NCI-H2196 (cell line): ENCODE measurements around the gene PTH1R.

ENCODE experiments used
- DNase-seq: peaks from one replicate; lab custom pipeline; 2025; ENCODE audit not compliant: unreplicated experiment; lab: John Stamatoyannopoulos, UW

The PTH1R gene

DNA sequence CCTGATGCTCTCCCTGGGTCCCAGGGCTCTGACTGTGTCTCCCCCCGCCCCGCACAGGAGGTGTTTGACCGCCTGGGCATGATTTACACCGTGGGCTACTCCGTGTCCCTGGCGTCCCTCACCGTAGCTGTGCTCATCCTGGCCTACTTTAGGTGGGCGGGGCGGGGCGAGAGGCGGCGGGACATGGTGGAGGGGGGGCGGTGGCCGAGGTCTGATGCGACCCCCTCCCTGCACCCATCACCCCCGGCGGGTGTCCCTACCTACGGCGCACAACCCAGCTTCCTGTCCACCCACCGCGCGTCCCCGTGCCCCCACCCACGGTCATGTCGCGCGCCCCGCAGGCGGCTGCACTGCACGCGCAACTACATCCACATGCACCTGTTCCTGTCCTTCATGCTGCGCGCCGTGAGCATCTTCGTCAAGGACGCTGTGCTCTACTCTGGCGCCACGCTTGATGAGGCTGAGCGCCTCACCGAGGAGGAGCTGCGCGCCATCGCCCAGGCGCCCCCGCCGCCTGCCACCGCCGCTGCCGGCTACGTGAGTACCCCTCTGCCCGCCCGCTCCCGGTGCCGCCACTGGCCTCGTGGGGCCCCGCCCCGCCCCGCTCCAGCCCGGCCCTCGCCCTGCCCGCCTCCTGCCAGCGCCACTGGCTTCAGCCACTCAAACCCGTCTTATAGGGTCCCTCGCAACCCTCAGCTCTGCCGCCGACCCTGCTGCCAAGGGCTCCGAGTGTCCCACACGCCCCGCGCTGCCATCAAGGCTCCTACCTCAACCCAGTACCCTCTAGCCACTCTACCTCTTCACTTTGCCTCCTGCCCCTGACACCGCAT is 21.0 kb downstream of the PTH1R start:
- DNase-seq: no peak

DNA sequence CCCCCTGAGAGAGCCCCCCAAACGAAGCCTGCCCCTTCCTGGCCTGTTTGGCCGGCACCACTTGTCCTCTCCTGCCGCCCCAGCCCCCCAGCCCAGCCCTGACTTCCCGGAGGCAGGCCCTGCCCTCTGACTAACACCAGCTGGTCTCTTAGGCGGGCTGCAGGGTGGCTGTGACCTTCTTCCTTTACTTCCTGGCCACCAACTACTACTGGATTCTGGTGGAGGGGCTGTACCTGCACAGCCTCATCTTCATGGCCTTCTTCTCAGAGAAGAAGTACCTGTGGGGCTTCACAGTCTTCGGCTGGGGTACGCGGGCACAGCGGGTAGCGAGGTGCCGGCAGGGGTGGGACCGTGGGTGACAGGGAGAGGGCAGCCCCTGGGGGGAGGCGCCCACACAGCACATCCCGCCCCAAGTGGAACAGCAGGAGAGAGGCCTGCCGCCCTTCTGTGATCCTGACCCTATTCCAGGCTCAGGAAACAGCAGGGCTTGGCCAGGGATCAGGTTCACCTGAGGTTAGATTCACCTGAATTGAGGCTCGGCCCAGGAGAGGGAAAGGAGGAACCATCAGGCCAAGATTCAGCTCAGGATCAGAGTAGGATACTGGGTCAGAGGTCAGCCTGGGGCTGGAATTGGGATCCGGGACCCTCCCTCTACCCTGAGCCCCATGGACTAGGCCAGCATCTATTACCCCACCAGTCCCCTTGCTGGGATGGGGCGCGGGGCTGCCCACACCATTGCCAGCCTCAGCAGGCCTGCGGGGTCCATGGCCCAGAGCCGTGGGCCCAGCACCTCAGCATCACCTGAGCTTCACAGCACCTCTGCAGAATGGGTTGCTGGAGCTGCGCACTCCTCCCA is 21.9 kb downstream of the PTH1R start:
- DNase-seq: no peak

GRCh38 chr3:46900007-46900292 is 22.4 kb downstream of the PTH1R start:
- peak; percentile 48 for DNase-seq

- DNase-seq: no peak
Measured at GRCh38 chr3:46900356-46900755, 22.8 kb downstream of the PTH1R start.

- DNase-seq: no peak
Measured at GRCh38 chr3:46901061-46901460, 23.5 kb downstream of the PTH1R start.

- no peak for DNase-seq
Measured at GRCh38 chr3:46901591-46902187, 24.2 kb downstream of the PTH1R start.

DNA sequence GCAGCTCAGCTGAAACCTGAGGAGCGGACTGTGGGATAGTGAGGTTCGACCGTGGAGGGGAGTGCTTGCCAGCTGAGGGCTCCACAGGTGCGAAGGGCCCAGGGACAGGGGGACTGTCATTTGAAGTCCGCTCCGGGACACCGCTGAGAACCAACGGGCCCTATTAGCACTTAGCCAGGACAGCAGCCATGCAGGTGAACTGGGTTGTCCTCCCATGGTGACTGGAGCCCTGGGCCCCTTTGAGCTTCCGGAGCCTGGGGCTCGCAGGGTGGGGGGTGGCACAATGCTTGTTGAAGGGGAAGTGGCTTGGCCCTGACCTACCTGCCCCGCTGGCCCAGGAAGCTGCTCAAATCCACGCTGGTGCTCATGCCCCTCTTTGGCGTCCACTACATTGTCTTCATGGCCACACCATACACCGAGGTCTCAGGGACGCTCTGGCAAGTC is 24.7 kb downstream of the PTH1R start:
- no peak for DNase-seq

DNA sequence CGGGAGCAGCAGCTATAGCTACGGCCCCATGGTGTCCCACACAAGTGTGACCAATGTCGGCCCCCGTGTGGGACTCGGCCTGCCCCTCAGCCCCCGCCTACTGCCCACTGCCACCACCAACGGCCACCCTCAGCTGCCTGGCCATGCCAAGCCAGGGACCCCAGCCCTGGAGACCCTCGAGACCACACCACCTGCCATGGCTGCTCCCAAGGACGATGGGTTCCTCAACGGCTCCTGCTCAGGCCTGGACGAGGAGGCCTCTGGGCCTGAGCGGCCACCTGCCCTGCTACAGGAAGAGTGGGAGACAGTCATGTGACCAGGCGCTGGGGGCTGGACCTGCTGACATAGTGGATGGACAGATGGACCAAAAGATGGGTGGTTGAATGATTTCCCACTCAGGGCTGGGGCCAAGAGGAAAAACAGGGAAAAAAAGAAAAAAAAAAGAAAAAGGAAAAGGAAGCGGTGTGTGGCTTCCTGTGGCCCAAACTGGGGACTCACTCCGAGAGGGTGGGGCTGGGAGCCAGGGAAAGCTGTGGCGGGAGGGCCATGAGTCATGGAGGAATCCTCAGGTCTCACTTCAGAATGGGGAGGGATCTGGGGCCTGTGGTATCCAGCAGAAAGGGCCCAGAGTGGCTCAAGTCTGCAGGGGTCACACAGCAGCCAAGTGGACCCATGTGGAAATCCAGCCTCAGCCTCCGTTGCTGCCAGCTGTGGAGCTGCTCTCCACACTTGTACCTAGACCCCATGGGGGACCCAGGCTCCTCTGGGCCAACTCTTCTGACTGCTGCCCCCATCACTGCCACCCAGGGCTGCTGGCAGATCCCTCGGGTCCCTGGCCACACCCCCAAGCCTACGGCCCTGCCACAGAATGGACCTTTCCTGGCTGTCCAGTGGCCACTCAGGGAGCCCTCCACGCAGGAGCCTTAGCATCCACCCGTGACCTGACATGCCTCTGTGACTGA is 26.1 kb downstream of the PTH1R start:
- DNase-seq: no peak

- no peak for DNase-seq
Measured at GRCh38 chr3:46904303-46905212, 27.0 kb downstream of the PTH1R start.

GRCh38 chr3:46905213-46905560 is 27.7 kb downstream of the PTH1R start:
- no peak for DNase-seq

- DNase-seq: no peak
Measured at GRCh38 chr3:46905661-46906451, 28.3 kb downstream of the PTH1R start.

DNA sequence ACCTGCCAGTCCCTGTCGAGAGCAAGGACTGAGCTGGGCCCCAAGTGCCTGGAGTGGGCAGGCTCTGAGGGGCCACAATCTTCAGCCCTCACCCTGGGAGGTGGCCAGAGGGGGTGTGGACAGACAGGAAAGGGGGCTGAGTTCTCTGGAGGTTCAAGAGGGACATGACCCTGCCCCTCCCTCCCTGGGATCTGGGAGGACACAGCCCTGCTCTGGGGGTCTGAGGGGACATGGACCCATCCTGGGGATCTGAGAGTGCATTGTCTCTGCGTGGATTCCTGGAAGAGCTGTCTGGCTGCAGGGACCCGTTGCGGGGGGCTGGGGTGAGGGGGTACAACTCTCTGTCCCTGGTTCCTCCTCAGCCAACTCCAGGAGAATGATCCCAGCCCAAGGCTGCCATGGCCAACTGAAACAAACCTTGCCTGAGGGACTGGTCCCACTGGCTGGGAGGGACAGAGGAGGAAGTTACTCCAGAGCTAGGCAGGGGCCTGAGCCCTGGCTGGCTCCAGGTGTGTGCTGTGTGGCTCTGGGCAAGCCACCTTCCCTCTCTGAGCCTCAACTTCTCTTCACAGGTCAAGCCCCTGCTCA is 29.0 kb downstream of the PTH1R start:
- DNase-seq: no peak

GRCh38 chr3:46907271-46907670 is 29.8 kb downstream of the PTH1R start:
- DNase-seq: no peak

DNA sequence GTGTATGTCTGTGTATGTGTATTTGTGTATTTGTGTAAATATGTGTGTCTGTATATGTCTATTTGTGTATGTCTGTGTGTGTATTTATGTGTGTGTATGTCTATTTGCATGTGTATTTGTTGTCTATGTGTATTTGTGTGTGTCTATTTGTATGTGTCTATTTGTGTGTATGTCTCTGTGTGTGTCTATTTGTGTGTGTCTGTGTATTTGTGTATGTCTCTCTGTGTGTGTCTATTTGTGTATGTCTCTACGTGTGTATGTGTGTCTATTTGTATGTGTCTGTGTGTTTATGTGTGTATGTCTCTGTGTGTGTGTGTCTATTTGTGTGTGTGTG is 30.4 kb downstream of the PTH1R start:
- DNase-seq: no peak

DNA sequence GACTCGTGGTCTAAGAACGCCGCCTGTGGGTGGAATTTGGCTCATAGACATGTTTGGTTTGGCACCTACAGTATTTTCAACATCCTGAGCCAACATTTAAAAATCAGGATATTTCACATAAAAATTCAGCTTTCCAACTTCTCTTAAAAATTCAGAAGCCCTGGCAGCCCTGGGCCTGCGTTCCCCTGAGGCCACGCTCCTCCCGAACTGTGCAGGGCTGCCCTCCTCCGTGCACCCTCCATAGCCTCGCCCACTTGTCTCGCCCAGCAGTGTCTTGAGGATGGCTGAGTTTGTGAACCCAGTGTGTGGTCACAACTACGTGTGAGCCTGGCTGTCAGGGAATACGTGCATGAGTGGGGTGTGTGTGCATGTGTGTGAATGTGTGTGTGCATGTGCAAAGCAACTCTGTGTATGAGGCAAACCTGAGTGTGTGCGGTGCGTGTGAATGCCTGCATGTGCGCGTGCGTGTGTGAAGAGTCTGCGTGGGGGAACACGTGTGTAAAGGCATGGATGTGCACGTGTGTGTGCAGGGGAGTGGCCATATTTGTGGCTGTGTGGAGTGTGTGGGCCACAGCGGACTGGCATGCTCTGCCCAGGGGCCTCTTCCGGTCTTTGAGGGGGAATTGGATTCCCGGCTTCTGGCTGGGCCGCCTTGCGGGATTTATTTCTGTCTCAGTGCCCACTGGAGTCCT is 30.9 kb downstream of the PTH1R start:
- DNase-seq: no peak

DNA sequence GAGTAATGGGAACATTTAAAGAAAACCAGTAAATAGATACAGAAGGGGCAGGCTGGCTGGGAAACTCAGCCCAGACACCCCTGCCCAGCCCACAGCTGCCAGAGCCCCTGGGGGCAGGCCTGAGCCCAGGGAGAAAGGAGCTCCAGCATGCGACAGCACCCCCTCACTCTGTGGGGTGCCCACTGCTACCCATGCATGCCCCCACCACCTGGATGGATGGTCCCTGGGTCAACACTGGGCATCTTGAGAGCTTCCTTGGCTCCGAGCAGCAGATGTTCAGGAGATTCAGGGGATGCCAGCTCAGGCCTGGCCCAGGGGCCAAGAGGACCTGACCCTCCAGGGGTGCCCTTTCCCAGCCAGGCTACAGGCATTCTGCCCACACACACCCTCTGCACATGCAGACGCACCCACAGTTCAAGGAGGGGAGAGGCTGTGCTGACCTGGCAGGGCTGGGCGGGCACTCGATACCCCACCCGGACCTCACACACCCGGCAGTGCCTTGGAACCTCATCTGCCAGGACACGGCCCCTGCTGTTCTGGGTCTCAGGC is 31.5 kb downstream of the PTH1R start:
- DNase-seq: no peak

DNA sequence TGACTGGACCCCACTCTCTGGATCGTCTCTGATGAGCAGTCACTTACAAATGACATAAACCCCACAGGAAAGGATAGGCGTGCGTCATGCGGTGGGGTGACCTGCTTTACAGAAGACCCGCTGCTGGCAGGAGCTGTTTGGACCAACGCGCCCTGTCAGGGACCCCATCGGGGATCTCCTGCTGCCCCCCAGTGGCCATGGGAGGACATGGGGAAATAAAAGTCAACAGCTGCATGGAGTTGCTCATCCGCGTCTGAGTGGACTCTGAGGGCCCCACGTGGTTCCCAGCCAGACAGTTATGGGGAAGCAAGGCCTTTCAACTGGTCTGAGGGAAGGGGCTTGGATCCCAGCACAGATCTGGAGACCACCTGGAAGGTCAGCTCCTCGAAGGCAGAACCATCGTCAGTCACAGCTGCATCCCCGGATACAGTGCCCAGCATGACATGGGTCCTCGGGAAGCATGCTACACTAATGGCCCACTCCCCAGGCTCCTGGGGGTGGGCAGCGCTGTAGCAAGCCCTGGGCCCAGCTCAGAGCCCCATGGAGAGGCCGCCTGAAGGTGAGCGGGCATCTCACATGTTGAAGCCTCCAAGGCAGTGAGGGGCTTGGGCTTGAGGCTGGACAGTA is 32.1 kb downstream of the PTH1R start:
- DNase-seq: peak; percentile 50
